ENCODE results near the gene PDE5A. TPM values are rescaled to one million over a fixed set of nuclear protein-coding genes. Genes with fewer than 3 reads are reported as not detected.

The PDE5A gene
- total RNA-seq, 1 donor from 2014 or later: 58.0 TPM

- no peaks in the 10 kb centered on the region for H3K9me3 ChIP-seq
- no peak for TF ChIP-seq CTCF (IDR thresholded peaks at IDR 0.05)
- DNase-seq (no peak), ATAC-seq (no peak)
- H3K27me3 ChIP-seq: no peaks in the 10 kb centered on the region
- H3K4me3 ChIP-seq: no peak overlapping the region
- no peak overlapping the region for H3K27ac ChIP-seq
- no peaks in the 10 kb centered on the region for H3K36me3 ChIP-seq
- peaks cover 6% of the 10 kb centered on the region for H3K4me1 ChIP-seq
- intact Hi-C loops (cut with DNase I): no loop called here
Observed at GRCh38 chr4:119655111-119655837, 26.7 kb upstream of the PDE5A start.

- Histone ChIP-seq H3K9me3 (no peaks in the 10 kb centered on the region), H3K27me3 (no peaks in the 10 kb centered on the region), H3K36me3 (no peaks in the 10 kb centered on the region), H3K4me3 (no peak overlapping the region), H3K4me1 (peaks cover 6% of the 10 kb centered on the region), H3K27ac (no peak overlapping the region)
- ATAC-seq (no peak), DNase-seq (no peak)
- intact Hi-C loops (cut with DNase I): no loop called here
- no peak for TF ChIP-seq CTCF (IDR thresholded peaks at IDR 0.05)
Observed at GRCh38 chr4:119653990-119654389, 25.4 kb upstream of the PDE5A start.

- ATAC-seq: no peak
- Histone ChIP-seq H3K27ac (no peak overlapping the region), H3K4me1 (peaks cover 6% of the 10 kb centered on the region), H3K36me3 (no peaks in the 10 kb centered on the region), H3K4me3 (no peak overlapping the region), H3K27me3 (no peaks in the 10 kb centered on the region), H3K9me3 (no peaks in the 10 kb centered on the region)
- no peak for TF ChIP-seq CTCF (IDR thresholded peaks at IDR 0.05)
- intact Hi-C loops (cut with DNase I): no loop called here
- no peak for DNase-seq
Observed at GRCh38 chr4:119652998-119653397, 24.4 kb upstream of the PDE5A start.

- Histone ChIP-seq H3K4me3 (no peak overlapping the region), H3K36me3 (no peaks in the 10 kb centered on the region), H3K4me1 (no peaks in the 10 kb centered on the region), H3K27me3 (no peaks in the 10 kb centered on the region), H3K9me3 (no peaks in the 10 kb centered on the region), H3K27ac (no peak overlapping the region)
- ATAC-seq: no peak
- intact Hi-C loops (cut with DNase I): no loop called here
- DNase-seq: no peak
- no peak for TF ChIP-seq CTCF (IDR thresholded peaks at IDR 0.05)
Observed at GRCh38 chr4:119648398-119648797, 19.8 kb upstream of the PDE5A start.

- Histone ChIP-seq H3K36me3 (no peaks in the 10 kb centered on the region), H3K27ac (no peak overlapping the region), H3K4me1 (no peaks in the 10 kb centered on the region), H3K9me3 (no peaks in the 10 kb centered on the region), H3K27me3 (no peaks in the 10 kb centered on the region), H3K4me3 (no peak overlapping the region)
- DNase-seq (no peak), ATAC-seq (no peak)
- TF ChIP-seq CTCF (IDR thresholded peaks at IDR 0.05): no peak
- intact Hi-C loops (cut with DNase I): no loop called here
Observed at GRCh38 chr4:119647558-119647957, 19.0 kb upstream of the PDE5A start.
